GM21515 (cell line): ENCODE data around the gene IHH.

Source experiments
- ATAC-seq: cut with Tn5 transposase; IDR thresholded peaks from one replicate; pipeline ENCODE4 v1.9.1; 2021; ENCODE audit not compliant: unreplicated experiment

The IHH gene

GRCh38 chr2:219076253-219076652 is 15.5 kb upstream of the IHH start:
- ATAC-seq: no peak

DNA sequence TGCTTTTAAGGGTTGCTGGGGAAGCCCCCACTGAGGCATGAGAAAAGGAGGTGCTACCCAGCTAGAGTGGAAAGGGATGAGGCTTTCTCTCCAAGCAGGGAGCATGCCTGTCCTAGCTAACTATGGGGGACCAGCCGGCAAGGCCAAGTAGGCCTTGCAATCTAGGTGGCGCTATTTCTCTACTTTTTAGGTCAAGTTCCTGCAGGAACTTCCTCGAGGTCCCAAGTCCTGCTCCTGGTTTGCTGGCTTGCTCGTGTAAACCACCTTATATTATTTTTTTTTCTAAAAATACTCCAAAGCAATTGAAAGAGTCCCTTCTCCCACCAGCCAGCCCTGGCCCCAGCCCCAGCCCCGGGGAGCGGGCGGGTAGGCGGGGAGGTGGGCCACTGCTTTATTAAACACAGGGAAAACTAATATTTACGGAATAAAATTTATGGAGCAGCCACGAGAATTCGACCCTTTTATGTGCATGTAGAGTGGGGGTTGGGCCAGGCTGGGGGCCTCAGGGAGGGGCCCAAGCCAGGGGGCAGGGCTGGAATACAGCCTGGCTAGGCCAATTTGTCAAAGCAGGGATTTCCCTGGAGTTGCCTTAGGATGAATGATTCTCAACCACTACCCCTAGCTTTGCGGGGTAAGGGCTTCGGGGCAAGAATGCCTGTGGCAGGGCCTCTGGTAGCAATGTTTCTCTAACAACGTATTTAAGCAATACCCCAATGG is 12.8 kb upstream of the IHH start:
- no peak for ATAC-seq

DNA sequence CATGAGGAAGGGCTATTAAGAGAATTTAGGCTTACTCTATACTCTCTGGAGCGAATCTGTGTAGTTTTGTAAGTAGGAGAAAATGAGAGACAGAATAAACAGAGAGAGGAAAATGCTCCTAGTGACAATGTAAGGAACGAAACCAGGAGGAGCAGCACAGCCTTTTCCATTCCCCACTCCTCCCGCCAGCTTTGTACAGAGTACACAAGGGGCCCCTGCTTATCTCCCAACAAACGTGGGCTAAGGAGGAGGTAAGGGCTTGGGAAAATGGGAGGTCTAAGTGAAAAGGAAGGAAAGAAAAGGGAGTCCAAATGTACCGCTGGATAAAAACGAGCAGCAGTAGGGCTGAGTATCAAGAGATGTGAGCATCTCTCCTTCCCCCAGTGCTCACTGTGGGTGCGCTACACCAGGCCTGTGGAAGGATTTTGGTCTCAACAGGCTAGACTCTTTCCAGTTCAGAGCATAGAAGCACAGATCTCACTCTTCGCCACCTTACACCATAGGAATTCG is 12.1 kb upstream of the IHH start:
- ATAC-seq: no peak

DNA sequence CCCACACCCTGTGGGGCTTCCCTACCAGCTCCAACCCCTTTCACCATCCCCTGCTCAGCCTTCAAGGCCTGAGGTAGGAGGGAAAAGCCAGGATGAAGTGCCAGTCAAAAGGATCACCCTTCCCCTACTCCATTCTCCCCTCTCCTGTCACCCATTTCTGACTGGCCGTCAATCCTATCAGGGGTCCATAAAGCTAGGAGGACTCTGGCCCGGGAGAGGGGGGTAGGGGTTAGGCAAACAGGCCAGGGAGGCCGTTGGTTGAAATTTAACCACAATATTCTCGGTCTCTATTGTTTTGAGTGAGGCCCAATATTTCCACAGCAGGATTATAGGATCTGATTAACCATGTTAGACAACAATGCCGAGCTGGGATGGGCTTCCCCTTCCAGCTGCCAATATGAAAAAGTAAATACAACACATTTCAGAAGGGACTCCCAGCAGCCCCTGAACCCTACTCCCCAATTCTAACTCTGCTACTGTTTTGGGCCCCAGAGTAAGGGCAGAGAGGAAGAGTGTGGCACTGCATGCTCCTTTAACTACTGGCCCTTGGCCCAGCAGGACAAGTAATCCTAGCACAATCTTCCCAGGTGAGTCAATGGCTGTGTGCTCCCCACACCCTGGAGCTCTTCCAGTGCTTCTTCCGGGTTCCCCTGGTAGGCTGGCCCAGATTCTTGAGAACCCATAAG is 10.6 kb upstream of the IHH start:
- no peak for ATAC-seq

- ATAC-seq: no peak
Observed at GRCh38 chr2:219065484-219065883, 4.8 kb upstream of the IHH start.

- no peak for ATAC-seq
Observed at GRCh38 chr2:219062081-219062480, 1.4 kb upstream of the IHH start.

GRCh38 chr2:219059725-219060682 is 717 bp downstream of the IHH start:
- no peak for ATAC-seq

GRCh38 chr2:219059375-219059724 is 1.4 kb downstream of the IHH start:
- ATAC-seq: no peak

- ATAC-seq: no peak
Observed at GRCh38 chr2:219058541-219059374, 2.0 kb downstream of the IHH start.

DNA sequence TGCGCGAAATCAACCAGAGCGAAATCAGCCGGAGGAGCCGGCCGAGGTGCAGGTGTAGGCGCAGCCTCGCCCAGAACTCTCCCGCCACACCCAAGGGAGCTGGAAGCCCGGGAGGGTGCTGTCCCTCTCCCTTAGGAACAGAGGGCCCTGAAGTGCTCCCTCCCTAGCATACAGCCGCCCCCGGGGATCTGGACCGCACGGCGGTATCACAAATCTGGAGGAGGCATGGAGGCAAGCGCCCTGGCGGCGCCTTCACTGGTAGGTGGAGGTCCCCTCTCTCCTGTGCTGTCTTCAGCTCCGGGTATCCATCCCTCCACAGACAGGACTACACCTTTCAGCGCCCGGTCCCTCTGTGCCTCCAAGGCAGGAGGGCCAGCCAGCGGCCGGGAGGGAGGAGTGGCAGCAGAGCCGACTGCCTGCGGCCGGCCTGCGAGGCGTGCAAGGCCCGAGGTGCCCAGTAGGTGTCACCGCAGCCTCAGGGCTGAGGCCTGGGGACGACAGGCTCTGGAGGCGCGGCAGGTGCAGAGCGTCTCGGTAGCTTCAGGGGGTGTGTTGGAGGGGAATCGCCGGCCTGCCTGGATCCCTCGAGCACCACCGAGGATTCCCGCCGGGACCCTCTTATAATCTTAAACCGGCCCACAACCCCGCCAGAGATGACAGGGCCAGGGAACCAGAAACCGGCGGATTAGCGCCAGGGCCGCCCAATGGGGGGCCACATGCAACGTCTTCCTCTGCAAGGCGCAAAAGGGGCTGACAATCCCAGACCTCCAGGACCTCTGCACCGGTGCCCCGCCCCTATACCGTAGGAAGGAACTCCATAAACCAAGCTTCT is 2.8 kb downstream of the IHH start:
- peak; percentile 80 for ATAC-seq

DNA sequence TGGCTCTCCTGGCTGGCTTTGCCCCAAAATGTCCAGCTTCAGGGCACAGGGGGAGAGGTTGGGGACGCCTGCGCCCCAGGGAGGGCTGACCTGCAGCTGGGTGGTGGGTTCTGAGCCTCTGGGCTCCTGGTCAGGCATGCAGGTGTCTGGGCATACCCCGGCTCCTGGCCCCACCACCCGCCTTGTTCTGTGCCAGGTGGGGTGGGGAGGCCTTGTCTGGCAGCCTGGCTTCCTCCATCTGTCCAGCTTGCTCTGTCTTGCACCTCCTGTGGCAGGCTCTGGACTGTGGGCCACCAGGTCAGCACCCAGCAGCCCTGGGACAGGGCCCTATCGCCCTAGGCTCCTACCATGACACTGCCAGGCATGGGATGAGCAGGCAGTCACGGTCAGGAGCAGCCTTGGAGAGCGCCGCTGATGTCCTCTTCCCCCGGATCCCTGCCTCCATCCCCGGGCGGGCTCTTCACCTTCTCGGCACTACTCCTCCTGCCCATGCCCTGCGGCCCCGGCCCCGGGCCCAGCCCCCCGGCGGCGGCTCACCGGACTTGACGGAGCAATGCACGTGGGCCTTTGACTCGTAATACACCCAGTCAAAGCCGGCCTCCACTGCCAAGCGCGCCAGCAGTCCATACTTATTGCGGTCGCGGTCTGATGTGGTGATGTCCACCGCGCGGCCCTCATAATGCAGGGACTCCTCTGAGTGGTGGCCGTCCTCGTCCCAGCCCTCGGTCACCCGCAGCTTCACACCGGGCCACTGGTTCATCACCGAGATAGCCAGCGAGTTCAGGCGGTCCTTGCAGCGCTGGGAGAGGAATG is 3.6 kb downstream of the IHH start:
- no peak for ATAC-seq

GRCh38 chr2:219056176-219056895 is 4.4 kb downstream of the IHH start:
- ATAC-seq: no peak

DNA sequence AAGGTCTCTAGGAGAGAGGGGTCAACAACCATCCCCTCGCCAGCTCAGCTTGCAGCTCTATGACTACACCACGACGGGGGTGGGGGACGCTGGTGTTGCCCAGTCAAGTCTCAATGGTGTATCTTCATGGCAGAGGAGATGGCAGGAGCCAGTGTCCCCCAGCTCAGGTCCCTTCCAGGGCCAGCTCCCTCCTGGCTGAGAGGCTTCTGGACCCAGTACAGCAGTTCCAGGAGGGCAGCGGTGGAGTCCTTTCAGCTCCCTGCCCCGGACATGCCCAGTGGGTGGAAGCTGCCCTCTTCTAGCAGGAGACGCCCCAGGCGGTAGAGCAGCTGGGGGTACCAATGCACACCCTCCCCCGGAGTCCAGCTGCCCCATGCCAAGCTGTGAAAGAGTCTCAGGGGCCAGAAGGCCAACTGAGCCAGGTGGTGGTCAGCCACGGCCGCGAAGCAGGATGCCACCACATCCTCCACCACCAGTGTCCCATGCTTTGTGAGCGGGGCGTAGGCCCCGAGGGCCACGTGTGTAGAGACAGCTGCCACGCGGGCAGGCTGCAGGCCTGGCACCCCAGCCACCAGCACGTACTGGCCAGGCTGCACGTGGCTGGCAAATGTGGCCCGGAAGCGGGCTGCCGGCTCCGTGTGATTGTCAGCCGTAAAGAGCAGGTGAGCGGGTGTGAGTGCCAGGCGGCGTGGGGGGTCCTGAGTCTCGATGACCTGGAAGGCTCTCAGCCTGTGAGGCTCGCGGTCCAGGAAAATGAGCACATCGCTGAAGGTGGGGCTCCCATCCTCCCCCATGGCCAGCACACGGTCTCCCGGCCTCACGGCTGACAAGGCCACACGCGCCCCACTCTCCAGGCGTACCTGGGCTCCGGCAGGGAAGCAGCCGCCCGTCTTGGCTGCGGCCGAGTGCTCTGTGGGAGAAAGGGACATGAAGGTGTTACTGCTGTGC is 5.5 kb downstream of the IHH start:
- no peak for ATAC-seq

- no peak for ATAC-seq
Observed at GRCh38 chr2:219049282-219049681, 11.4 kb downstream of the IHH start.

GRCh38 chr2:219045937-219046550 is 14.7 kb downstream of the IHH start:
- ATAC-seq: no peak

- ATAC-seq: no peak
Observed at GRCh38 chr2:219042750-219043149, 18.0 kb downstream of the IHH start.

DNA sequence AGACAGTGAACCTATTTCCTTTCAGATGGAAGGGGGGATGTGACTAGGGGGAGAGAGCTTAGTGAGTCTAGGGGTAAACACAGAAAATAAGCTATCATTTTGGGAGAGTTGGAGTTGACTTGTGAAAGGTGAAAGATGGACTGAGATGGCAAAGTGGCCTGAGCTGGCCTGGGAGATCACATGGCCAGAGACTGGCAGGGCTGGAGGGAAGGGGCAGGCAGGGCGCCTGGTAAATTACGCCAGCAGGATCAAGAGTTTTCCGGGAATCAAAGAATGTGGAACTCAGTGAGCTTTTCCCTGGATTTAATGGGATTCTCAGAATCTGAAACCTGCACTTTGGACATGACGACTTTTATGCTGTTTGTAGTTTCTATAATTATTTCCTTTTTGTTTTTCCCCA is 18.6 kb downstream of the IHH start:
- ATAC-seq: no peak
